K562 (cell line): ENCODE data around the gene SDHC.

Source experiments
- CCAR2 ChIP-seq: fragments of 200-400 bp; formaldehyde crosslinking; IDR thresholded peaks from 2 replicates; pipeline ENCODE4 v1.6.1; 2017; ENCODE audit warnings: mild to moderate bottlenecking, low read depth, low read length
- RFX7 ChIP-seq: fragments of 250-450 bp; sonication (Bioruptor Pico); IDR thresholded peaks from 2 replicates; pipeline ENCODE4 v1.5.1; 2021; ENCODE audit warnings: mild to moderate bottlenecking
- ZBTB7A ChIP-seq: IDR thresholded peaks from 2 replicates; pipeline ENCODE4 v1.6.1; 2011; ENCODE audit warnings: low read depth, mild to moderate bottlenecking, low read length, moderate library complexity, borderline replicate concordance; ENCODE audit not compliant: control insufficient read depth
- ZNF175 ChIP-seq: fragments of 200-800 bp; sonication (Bioruptor generic); IDR thresholded peaks from 2 replicates; pipeline ENCODE4 v1.6.1; 2016; ENCODE audit warnings: low read depth, mild to moderate bottlenecking, missing genetic modification characterization, missing compliant biosample characterization
- ZNF3 ChIP-seq: fragments of 250-450 bp; sonication (Bioruptor Pico); IDR thresholded peaks from 2 replicates; pipeline ENCODE4 v1.5.0; 2021; ENCODE audit warnings: mild to moderate bottlenecking, moderate library complexity

DNA sequence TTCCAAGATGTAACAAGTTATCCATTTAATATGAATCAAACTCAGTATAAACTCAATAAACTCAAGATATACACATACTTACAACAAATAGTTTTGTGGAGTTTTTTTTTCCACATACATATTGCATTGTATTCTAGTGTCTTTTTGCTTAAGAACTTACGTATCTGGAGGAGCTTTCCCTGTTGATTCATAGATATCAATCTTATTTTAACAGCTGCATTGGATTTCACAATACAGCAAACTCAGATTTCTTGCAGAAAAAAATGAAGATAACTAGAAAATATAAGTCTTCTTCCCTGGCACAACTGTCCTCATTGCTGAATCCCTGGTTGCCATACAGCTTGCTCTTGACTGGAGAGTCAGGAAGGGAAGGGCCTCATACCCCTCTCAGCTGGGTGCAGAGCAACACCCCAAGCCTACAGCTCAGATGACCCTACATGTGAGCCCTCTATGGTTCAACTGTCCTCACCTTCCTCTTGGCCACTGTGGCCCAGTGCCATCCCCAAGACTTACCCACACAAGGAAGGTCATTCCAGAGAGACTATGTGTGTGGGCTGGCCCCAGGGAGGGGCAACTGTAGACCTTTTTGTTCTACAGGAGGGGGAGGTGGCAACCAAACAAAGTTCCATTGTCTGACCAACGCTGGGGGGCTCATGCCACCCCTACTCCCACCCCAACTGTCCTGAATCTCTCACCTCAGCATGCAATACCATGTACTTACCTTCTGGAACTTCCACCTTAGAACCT is 6.1 kb upstream of the SDHC start:
- TF ChIP-seq ZBTB7A (no peak), RFX7 (no peak), ZNF175 (no peak), ZNF3 (no peak), CCAR2 (no peak)
